GM19328 (cell line): Measurements from ENCODE around the gene HLCS.

Source experiments
- ATAC-seq: cut with Tn5 transposase; IDR thresholded peaks from one replicate; pipeline ENCODE4 v1.9.1; 2021; ENCODE audit warnings: mild to moderate bottlenecking, moderate library complexity; ENCODE audit not compliant: unreplicated experiment

Gene HLCS

GRCh38 chr21:36729310-36729970 lies 237.0 kb downstream of the HLCS start:
- no peak for ATAC-seq

- ATAC-seq: no peak
Measured at GRCh38 chr21:36728371-36729111, 237.9 kb downstream of the HLCS start.

- ATAC-seq: no peak
Measured at GRCh38 chr21:36727866-36728265, 238.6 kb downstream of the HLCS start.

- no peak for ATAC-seq
Measured at GRCh38 chr21:36725793-36726386, 240.6 kb downstream of the HLCS start.

GRCh38 chr21:36724660-36725059 lies 241.8 kb downstream of the HLCS start:
- ATAC-seq: no peak

GRCh38 chr21:36723371-36723881 lies 243.0 kb downstream of the HLCS start:
- ATAC-seq: no peak

GRCh38 chr21:36722370-36723368 lies 243.8 kb downstream of the HLCS start:
- no peak for ATAC-seq

GRCh38 chr21:36721817-36722216 lies 244.7 kb downstream of the HLCS start:
- ATAC-seq: no peak

- ATAC-seq: no peak
Measured at GRCh38 chr21:36719614-36720013, 246.9 kb downstream of the HLCS start.

- no peak for ATAC-seq
Measured at GRCh38 chr21:36718951-36719501, 247.4 kb downstream of the HLCS start.

GRCh38 chr21:36717976-36718375 lies 248.5 kb downstream of the HLCS start:
- ATAC-seq: no peak

- ATAC-seq: no peak
Measured at GRCh38 chr21:36716836-36717235, 249.6 kb downstream of the HLCS start.

GRCh38 chr21:36716387-36716786 lies 250.1 kb downstream of the HLCS start:
- no peak for ATAC-seq

- ATAC-seq: no peak
Measured at GRCh38 chr21:36713746-36714145, 252.7 kb downstream of the HLCS start.

GRCh38 chr21:36710729-36711048 lies 255.8 kb downstream of the HLCS start:
- no peak for ATAC-seq

GRCh38 chr21:36709868-36710728 lies 256.4 kb downstream of the HLCS start:
- ATAC-seq: no peak

GRCh38 chr21:36709030-36709867 lies 257.2 kb downstream of the HLCS start:
- no peak for ATAC-seq

- no peak for ATAC-seq
Measured at GRCh38 chr21:36708286-36709029, 258.0 kb downstream of the HLCS start.
